MM.1S (cell line): ENCODE measurements around the gene MITD1.

ENCODE experiments used
- DNase-seq: peaks from one replicate; pipeline ENCODE4 v3.0.0-alpha.2; 2015
- H2AFZ ChIP-seq: fragments of 300-600 bp; sonication (generic); 2 replicates; pipeline ENCODE4 v1.6.0; 2016; ENCODE audit warnings: antibody characterized with exemption, low read length
- H3F3A ChIP-seq: fragments of 300-600 bp; sonication (generic); 2 replicates; pipeline ENCODE4 v1.6.1; 2016; ENCODE audit warnings: mild to moderate bottlenecking, antibody characterized with exemption, low read length, moderate library complexity, mixed read lengths; ENCODE audit not compliant: insufficient read depth
- H3K27ac ChIP-seq: fragments of 300-600 bp; sonication (generic); 2 replicates; pipeline ENCODE4 v1.5.1; 2016; ENCODE audit warnings: mild to moderate bottlenecking, low read length
- H3K27me3 ChIP-seq: fragments of 300-600 bp; sonication (generic); replicated peaks from 2 replicates; pipeline ENCODE4 v1.6.0; 2016; ENCODE audit warnings: low read length; ENCODE audit not compliant: insufficient read depth
- H3K36me3 ChIP-seq: fragments of 300-600 bp; sonication (generic); replicated peaks from 2 replicates; pipeline ENCODE4 v1.6.1; 2016; ENCODE audit warnings: mild to moderate bottlenecking, low read length, mixed read lengths; ENCODE audit not compliant: insufficient read depth
- H3K4me1 ChIP-seq: fragments of 300-600 bp; sonication (generic); 2 replicates; pipeline ENCODE4 v1.6.1; 2016; ENCODE audit warnings: low read length, mixed read lengths
- H3K4me2 ChIP-seq: fragments of 300-600 bp; sonication (generic); 2 replicates; pipeline ENCODE4 v1.6.0; 2016; ENCODE audit warnings: low read depth, low read length
- H3K4me3 ChIP-seq: fragments of 300-600 bp; sonication (generic); 2 replicates; pipeline ENCODE4 v1.5.1; 2016; ENCODE audit warnings: low read length, mixed read lengths
- H3K79me2 ChIP-seq: fragments of 300-600 bp; sonication (generic); 2 replicates; pipeline ENCODE4 v1.6.1; 2016; ENCODE audit warnings: mixed run types, low read length, mixed read lengths
- H3K9ac ChIP-seq: fragments of 300-600 bp; sonication (generic); 2 replicates; pipeline ENCODE4 v1.6.1; 2016; ENCODE audit warnings: low read length, mixed read lengths
- H3K9me2 ChIP-seq: fragments of 300-600 bp; sonication (generic); replicated peaks from 2 replicates; pipeline ENCODE4 v1.6.1; 2016; ENCODE audit warnings: mild to moderate bottlenecking, low read length, mixed read lengths; ENCODE audit not compliant: insufficient read depth
- H3K9me3 ChIP-seq: fragments of 300-600 bp; sonication (generic); replicated peaks from 2 replicates; pipeline ENCODE4 v1.6.1; 2016; ENCODE audit warnings: mild to moderate bottlenecking, low read length, mixed read lengths; ENCODE audit not compliant: insufficient read depth
- H4K20me1 ChIP-seq: fragments of 300-600 bp; sonication (generic); 2 replicates; pipeline ENCODE4 v1.6.1; 2016; ENCODE audit warnings: mild to moderate bottlenecking, low read length, moderate library complexity, mixed read lengths; ENCODE audit not compliant: insufficient read depth
- EZH2 ChIP-seq: fragments of 300-600 bp; sonication (generic); optimal IDR thresholded peaks from 2 replicates; pipeline ENCODE3; 2017; ENCODE audit warnings: low read depth, mild to moderate bottlenecking, antibody characterized with exemption, low read length, mixed read lengths
- EZH2phosphoT487 ChIP-seq: fragments of 300-600 bp; sonication (generic); IDR thresholded peaks from 2 replicates; pipeline ENCODE4 v1.6.1; 2018; ENCODE audit warnings: antibody characterized with exemption, low read length
- TF ChIP-seq, protein P1 (sequence below): fragments of 300-600 bp; sonication (generic); IDR thresholded peaks from 2 replicates; pipeline ENCODE4 v1.5.1; 2016; ENCODE audit warnings: antibody characterized with exemption, low read length, mixed read lengths

MITD1 gene

DNA sequence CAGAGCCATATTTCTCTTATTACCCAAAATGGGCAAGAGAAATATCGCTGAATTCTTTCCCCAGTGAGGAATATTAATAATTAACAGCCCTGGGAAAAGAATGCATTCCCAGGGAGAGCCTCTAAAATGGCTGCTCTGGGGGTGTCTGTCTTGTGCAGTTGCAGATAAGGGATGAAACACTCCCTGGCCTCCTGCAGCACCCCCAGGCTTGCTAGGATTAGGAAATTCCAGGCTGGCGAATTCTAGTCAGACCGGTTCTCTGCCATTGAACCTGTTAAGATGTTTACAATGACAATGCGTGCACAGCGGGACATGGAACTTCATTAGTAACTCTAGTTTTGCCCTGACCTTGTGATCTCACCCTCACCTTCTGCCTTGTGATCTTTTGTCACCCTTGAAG is 24.6 kb upstream of the MITD1 start:
- H3K79me2 ChIP-seq, result no peaks in the 10 kb centered on the region
- no peak overlapping the region for H3K9ac ChIP-seq
- no peak for DNase-seq

DNA sequence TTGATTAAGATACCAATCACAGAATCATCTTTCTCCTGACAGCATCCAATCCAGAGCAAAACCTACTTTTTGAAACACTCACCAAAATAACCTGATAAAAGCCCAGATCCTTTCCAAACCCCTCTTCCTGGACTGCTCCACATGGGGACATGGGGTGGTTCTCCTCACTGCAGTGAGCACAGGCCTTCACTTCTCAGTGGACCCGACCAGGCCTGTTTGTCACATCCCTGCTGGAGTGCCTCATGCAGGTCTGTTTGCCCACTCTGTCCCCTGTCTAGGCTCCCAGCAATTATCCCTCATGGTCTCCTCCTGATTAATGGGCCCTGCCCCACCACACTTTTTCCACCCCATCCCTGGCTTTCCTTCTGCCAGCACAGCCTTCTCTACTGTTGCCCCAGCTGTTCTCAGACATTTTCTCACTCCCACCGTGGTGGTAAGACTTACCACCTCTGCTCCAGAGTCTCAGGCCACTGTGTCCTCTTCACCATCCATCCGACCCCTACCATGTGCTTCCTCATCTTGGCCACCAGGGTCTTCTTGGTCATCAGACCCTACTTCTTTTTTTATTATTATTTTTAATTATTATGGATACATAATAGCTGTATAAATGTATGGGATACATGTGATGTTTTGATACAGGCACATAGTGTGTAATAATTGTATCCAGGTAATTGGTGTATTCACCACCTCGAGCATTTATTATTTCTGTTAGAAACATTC is 21.3 kb upstream of the MITD1 start:
- Histone ChIP-seq H3K36me3 (no peaks in the 10 kb centered on the region), H3F3A (no peaks in the 10 kb centered on the region), H3K27ac (no peak overlapping the region), H4K20me1 (no peaks in the 10 kb centered on the region), H3K4me1 (no peaks in the 10 kb centered on the region), H3K79me2 (no peaks in the 10 kb centered on the region), H3K4me2 (no peak overlapping the region), H3K9me3 (no peaks in the 10 kb centered on the region), H3K9me2 (no peaks in the 10 kb centered on the region), H3K9ac (no peak overlapping the region), H3K4me3 (no peak overlapping the region), H2AFZ (no peak overlapping the region), H3K27me3 (no peaks in the 10 kb centered on the region)
- no peak for TF ChIP-seq EZH2
- TF ChIP-seq, protein P1, sequence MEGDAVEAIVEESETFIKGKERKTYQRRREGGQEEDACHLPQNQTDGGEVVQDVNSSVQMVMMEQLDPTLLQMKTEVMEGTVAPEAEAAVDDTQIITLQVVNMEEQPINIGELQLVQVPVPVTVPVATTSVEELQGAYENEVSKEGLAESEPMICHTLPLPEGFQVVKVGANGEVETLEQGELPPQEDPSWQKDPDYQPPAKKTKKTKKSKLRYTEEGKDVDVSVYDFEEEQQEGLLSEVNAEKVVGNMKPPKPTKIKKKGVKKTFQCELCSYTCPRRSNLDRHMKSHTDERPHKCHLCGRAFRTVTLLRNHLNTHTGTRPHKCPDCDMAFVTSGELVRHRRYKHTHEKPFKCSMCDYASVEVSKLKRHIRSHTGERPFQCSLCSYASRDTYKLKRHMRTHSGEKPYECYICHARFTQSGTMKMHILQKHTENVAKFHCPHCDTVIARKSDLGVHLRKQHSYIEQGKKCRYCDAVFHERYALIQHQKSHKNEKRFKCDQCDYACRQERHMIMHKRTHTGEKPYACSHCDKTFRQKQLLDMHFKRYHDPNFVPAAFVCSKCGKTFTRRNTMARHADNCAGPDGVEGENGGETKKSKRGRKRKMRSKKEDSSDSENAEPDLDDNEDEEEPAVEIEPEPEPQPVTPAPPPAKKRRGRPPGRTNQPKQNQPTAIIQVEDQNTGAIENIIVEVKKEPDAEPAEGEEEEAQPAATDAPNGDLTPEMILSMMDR, result no peak
- TF ChIP-seq EZH2phosphoT487, result no peak
- DNase-seq, result no peak

More for the DNA sequence above, 24.6 kb upstream of the MITD1 start:
- no peaks in the 10 kb centered on the region for H3F3A ChIP-seq
- TF ChIP-seq, protein P1, result no peak
- TF ChIP-seq EZH2phosphoT487, result no peak
- no peak for TF ChIP-seq EZH2
- no peaks in the 10 kb centered on the region for H3K9me3 ChIP-seq
- no peaks in the 10 kb centered on the region for H3K27me3 ChIP-seq
- H2AFZ ChIP-seq, result no peak overlapping the region
- H3K9me2 ChIP-seq, result no peaks in the 10 kb centered on the region
- H4K20me1 ChIP-seq, result no peaks in the 10 kb centered on the region
- no peak overlapping the region for H3K4me2 ChIP-seq
- no peaks in the 10 kb centered on the region for H3K4me1 ChIP-seq
- no peak overlapping the region for H3K4me3 ChIP-seq
- H3K36me3 ChIP-seq, result no peaks in the 10 kb centered on the region
- no peak overlapping the region for H3K27ac ChIP-seq

DNA sequence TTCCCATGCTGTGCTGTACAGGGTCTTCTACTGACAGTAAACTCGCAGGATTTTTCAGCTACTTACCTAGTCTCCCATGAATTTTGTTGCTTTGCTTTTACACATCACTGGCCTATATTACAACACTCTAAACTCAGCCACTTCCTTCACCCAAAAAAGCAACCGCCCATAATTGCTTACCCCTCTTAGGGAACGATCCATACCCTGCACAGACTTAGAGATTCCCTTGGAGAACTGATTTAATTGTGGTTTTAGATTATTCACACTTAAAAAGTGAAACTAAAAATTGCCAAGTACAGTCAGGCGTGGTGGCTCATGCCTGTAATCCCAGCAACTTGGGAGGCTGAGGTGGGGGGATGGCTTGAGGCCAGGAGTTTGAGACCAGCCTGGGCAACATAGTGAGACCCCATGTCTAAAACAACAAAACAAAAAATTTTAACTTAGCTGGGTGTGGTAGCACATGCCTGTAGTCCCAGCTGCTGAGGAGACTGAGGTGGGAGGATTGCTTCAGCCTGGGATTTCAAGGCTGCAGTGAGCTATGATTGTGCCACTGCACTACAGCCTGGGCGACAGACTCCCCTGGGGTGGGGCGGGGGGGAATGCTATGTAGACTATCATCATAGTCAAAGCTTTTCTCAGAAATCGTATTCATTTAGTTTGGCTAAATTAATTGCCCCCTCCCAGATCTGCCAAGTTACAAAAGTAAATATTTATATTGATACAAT is 19.4 kb upstream of the MITD1 start:
- Histone ChIP-seq H3K4me2 (no peak overlapping the region), H3K27ac (no peak overlapping the region), H3K27me3 (no peaks in the 10 kb centered on the region), H4K20me1 (no peaks in the 10 kb centered on the region), H3K9me2 (no peaks in the 10 kb centered on the region), H3F3A (no peaks in the 10 kb centered on the region), H3K36me3 (no peaks in the 10 kb centered on the region; the same call in 1 of the 2 replicates), H3K79me2 (no peaks in the 10 kb centered on the region), H3K4me3 (no peak overlapping the region), H3K4me1 (no peaks in the 10 kb centered on the region), H3K9ac (no peak overlapping the region), H3K9me3 (no peaks in the 10 kb centered on the region), H2AFZ (no peak overlapping the region)
- no peak for DNase-seq
- TF ChIP-seq, protein P1, result no peak
- no peak for TF ChIP-seq EZH2
- no peak for TF ChIP-seq EZH2phosphoT487
